NCI-H187 (cell line): ENCODE measurements around the gene PKP1.
"Not testable (repeated sequence)": the region's sequence is repeated elsewhere in the genome, so short reads cannot be mapped to it uniquely, and the experiment has no call there.

Experiments used
- DNase-seq, 2 experiments: peaks; one replicate each; lab custom pipeline; 2025; lab: John Stamatoyannopoulos, UW

The PKP1 gene, protein sequence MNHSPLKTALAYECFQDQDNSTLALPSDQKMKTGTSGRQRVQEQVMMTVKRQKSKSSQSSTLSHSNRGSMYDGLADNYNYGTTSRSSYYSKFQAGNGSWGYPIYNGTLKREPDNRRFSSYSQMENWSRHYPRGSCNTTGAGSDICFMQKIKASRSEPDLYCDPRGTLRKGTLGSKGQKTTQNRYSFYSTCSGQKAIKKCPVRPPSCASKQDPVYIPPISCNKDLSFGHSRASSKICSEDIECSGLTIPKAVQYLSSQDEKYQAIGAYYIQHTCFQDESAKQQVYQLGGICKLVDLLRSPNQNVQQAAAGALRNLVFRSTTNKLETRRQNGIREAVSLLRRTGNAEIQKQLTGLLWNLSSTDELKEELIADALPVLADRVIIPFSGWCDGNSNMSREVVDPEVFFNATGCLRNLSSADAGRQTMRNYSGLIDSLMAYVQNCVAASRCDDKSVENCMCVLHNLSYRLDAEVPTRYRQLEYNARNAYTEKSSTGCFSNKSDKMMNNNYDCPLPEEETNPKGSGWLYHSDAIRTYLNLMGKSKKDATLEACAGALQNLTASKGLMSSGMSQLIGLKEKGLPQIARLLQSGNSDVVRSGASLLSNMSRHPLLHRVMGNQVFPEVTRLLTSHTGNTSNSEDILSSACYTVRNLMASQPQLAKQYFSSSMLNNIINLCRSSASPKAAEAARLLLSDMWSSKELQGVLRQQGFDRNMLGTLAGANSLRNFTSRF

GRCh38 chr1:201282931-201283829, at the start of gene PKP1:
Gene PKP1, plus strand, starts transcription at chr1:201283506. Its CDS starts 197 bp downstream, at chr1:201283703.
- DNase-seq: no peak

DNA sequence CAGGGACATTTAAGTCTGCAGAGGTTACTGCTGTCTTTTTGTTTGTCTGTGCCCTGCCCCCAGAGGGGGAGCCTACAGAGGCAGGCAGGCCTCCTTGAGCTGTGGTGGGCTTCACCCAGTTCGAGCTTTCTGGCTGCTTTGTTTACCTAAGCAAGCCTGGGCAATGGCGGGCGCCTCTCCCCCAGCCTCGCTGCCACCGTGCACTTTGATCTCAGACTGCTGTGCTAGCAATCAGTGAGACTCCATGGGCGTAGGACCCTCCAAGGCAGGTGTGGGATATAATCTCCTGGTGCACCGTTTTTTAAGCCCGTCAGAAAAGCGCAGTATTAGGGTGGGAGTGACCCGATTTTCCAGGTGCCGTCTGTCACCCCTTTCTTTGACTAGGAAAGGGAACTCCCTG, 43.7 kb upstream of the PKP1 start:
- DNase-seq: not testable (repeated sequence)

DNA sequence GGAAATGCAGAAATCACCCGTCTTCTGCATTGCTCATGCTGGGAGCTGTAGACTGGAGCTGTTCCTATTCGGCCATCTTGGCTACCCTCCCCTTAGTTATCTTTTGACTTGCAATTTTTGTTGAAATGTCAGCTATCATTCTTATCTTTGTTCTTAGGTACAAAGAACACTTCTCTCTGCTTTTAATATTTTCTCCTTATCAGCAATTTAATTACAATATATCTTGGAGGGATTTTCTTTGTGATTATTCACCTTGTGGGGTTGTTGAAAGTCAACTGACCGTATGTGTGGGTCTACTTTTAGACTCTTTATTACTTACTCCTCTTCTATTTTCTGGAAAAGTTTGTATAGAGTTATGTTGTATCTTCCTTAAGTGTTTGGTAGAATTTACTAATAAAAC, 43.1 kb upstream of the PKP1 start:
- no peak for DNase-seq

DNA sequence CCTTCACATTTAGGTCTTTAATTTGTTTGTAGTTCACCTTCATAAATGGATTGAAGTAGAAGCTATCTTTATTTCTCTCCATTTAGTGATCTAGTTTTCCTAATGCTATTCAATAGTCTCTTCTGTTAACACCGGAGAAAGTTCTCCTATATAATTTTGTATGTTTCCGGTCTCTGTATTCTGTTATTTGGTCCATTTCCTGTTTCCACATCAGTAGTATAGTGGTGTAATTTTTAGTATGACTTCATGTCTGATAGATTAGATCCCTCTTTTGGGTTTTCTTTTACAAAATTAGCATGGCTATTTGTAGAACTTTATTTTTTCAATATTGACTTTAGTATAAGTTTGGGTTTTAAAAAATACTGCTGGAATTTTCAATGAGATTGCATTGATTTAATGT, 41.6 kb upstream of the PKP1 start:
- no peak for DNase-seq

GRCh38 chr1:201245082-201245481, 38.2 kb upstream of the PKP1 start:
- DNase-seq: no peak

DNA sequence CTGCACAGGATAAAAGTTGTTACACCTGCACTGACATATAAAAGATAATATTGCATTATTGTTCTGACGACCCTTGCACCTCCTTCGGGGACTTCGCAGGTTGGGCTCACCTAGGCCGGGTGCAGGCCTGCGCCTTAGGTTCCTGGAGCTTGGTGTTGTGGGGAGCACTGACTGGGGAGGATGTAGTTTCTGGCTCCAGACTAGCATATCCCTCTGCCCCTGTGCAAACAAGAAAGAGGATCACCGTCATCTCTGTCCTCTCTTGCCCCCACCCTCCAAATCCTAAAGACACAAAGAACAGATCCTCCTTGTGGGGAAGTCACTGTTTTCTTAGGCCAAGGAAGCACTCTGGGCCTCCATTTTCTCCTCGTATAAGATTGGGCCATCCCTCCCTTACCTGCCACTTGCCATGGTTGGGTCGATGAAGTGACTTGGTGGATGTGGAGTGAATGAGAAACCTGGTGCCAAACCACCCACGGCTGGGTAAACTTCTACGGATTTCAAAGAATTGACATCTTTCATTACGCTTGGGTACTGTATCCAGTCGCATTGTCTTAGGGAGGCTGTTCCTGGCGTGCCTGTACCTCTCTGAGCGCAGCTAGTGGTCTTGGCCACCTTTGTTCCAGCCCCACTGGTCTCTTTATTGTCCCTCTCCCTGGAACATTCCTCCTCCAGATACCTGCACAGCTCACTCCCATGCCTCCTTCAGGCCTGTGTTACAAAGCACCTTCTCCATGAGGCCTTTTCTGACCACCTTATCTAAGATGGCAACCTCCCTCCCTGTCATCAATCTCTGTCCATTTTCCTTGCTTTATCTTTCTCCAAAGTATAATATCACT, 34.4 kb upstream of the PKP1 start:
- no peak for DNase-seq

DNA sequence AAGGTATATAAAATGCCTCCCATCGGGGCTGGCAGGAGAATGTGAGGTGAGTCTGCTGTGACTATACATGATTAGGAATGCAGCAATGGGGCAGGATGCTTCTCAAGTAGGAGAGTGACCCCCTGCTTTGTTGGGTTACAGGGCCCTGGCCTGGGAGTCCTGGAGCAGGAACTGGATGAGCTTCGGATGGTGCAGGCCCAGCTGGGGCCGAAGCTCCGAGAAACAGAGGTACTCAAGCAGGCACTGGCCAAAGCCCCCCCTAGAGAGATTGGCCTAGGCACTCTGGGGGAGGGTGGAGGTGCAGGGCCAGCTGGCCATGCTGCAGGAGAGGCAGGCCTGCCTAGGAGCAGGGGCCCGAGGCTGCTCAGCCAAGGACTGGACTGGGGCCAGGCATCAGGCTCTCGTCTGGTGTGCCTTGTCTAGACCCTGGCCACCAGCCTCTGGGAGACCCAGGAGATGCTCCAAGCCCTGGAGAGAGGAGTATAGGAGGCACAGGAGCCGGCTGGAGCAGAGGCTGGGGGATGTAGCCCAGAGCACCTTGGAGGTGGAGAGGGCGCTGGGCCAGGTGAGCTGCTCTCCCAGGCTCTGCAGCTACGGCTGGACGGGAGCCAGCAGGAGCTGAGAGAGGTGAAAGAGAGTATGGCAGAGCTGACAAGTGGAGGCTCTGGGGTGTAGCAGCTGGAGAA, 32.8 kb upstream of the PKP1 start:
- DNase-seq: no peak

- no peak for DNase-seq
Observed at GRCh38 chr1:201251411-201251810, 31.9 kb upstream of the PKP1 start.

DNA sequence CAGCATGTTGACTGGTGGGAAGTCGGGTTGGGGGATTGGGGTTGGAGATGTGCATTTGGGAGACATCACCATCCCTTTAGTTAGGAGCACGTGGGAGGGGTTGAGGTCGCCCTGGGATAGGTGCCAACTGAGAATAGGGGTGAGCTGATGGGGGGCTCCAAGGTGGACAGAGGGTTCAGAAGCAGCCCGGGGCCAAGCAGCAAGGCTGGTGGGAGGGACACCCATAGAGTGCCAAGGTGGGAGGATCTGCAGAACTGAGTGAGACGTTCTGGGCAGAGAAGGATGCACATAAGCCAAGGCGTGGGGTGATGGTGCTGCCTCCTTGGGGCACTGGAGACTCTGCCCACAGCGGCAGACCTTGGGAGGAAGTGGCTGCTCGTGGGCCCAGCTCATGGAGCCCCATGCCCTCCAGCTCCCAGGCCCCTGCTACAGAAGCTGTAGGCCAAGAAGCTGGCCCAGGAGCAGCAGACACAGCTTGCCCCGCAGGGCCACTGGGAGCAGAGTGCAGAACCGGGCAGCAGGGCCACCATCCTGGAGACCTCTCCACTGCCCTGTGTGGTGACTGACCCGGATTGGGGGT, 31.4 kb upstream of the PKP1 start:
- DNase-seq: no peak

- DNase-seq: no peak
Observed at GRCh38 chr1:201252944-201253371, 30.3 kb upstream of the PKP1 start.

DNA sequence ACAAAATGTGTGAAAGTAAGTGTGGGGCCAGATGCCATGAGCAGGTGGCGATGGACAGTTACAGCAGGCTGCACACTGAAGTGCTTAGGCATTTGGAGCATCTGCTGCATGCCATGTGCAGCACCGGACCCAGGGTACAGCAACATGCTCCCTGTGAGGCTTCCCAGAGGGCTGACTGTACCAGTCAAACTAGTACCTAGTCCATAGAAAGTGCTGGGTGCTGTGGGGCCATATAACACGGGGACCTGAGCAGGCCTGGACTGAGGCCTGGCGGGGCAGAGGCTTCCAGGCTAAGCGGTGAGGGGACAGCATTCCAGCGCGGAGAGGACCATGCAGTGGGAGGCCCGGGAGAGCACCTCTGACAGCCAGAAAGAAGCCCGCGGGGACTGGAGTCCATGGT, 29.9 kb upstream of the PKP1 start:
- no peak for DNase-seq

DNA sequence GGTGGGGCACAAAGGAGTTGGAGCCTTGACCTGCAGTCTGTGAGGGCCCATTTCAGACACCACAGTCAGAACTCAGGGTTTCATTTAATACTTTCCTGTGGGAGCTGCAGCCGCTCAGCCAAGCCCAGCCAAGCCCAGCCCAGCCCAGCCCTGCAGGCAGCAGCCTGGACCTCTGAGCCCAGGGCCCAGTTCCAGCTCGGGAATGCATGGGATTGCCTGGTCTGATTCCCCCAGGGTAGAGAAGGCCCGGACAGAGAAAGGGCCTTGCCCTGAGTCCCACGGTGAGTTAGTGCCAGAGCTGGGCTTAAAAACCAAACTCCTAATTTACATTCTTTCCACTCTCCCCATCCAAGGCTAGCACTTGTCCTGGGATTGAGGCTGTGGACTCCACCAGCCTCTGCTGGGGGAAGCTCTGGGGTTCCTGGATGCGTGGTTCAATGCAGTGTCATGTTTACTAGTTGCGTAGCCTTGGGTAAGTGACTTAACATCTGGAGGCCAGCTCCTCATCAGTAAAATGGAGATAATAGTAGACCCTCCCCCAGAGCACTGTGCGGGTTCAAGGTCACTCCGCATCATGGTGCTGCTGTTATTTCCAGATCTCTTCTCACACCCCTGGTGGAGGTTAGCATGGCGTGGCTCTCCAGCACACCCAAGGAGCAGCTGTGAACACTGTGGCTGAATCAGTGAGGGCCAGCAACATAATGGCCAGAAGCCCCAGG, 29.2 kb upstream of the PKP1 start:
- no peak for DNase-seq

- no peak for DNase-seq
Observed at GRCh38 chr1:201254625-201255478, 28.5 kb upstream of the PKP1 start.

DNA sequence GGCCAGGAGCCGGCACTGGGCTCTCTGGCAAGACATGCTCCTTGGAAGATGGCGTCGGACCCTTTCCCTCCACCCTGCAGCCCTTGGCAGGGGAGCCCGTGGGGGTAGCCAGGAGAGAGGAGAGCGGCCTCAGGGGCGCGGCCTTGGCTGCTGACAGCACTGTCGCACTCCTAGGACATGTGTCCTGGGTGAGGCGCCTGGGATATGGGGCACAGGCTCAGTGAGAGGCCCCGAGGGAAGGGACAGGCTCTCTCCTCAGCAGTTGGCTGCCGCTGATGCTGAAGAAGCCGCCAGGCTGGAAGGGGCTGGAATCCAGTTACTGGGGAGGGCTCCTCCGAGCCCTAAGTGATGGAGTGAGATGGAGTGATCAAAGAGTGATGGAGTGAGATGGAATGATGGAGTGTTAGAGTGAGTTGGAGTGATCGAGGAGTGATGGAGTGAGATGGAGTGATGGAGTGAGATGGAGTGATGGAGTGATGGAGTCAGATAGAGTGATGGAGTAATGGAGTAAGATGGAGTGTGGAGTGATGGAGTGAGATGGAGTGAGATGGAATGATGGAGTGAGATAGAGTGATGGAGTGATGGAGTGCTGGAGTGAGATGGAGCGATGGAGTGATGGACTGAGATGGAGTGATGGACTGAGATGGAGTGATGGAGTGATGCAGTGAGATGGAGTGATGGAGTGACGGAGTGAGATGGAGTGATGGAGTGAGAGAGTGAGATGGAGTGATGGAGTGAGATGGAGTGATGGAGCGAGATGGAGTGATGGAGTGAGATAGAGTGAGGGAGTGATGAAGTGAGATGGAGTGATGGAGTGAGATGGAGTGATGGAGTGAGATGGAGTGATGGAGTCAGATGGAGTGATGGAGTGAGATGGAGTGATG, 27.6 kb upstream of the PKP1 start:
- no peak for DNase-seq

GRCh38 chr1:201258132-201258531, 25.2 kb upstream of the PKP1 start:
- DNase-seq: not testable (repeated sequence)

GRCh38 chr1:201258763-201259230, 24.5 kb upstream of the PKP1 start:
- no peak for DNase-seq

DNA sequence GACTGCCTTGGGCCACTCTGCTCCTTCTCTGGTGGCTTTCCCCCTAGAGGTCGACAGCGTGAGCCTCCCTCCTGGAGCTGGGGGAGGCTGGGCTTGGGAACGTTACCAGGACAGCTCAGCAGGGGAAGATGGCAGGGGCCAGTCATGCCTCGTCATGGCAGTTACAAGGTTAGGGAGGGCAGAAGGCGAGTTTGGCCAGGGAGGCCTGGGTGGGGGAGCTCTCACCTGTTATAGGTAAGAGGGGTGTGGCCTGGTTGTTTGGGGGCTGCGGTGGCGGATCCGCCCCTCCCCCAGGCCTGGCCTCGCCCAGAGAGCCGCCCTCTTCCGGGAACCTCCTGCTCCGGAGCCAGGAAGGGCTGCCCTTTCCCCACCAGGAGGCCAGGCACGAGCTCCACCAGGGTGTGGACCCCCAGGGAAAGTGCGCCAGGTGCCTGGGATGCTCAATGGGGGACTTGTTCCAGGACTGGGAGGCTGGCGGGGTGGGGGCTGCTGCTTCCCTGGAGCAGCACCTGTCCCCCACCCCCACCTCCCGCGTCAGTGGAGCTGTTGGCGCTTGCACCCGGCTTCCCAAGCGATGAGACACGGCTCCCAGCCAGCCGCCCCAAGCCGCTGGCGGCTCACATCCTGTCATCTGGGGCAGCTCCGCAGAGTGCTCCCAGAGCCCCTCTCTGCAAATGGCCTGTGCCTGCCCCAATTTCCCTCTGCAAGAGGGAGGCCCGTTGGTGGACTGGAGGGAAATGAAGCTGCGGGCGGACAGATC, 23.6 kb upstream of the PKP1 start:
- DNase-seq: no peak
